IMR-90 (cell line): ENCODE measurements around the gene HOXB6. TPM values are rescaled to one million over a fixed set of nuclear protein-coding genes. Genes with fewer than 3 reads are reported as not detected.

ENCODE experiments used
- ATAC-seq: fragments of 200-7000 bp; cut with Tn5 transposase; 2 replicates; pipeline ENCODE4 v1.9.1; 2020; ENCODE audit warnings: low read depth, mild to moderate bottlenecking, moderate library complexity
- BruUV-seq: library from RNA; stranded (reverse); fragments of 400-500 nt; replicated peaks from 2 replicates; lab custom pipeline; 2021; lab: Mats Ljungman, UMichigan
- CTCF ChIA-PET: fragments of 300-600 bp; formaldehyde crosslinking; extraction: SDS; loops from one replicate; lab custom pipeline; 2021; ENCODE audit warnings: antibody characterized with exemption; lab: Yijun Ruan, JAX
- POLR2A ChIA-PET: fragments of 300-600 bp; sonication (Branson Sonifier 250); formaldehyde crosslinking; loops from one replicate; lab custom pipeline; 2022; ENCODE audit warnings: antibody characterized with exemption; ENCODE audit not compliant: unreplicated experiment; lab: Charles Lee
- DNase-seq: peaks from one replicate; pipeline ENCODE4 v3.0.0; 2013
- H2AFZ ChIP-seq: replicated peaks from 2 replicates; pipeline ENCODE3; 2013; ENCODE audit warnings: low read length, mild to moderate bottlenecking; ENCODE audit not compliant: poor library complexity
- H2AK5ac ChIP-seq: 2 replicates; pipeline ENCODE4 v1.6.1; 2013; ENCODE audit warnings: low read depth, low read length, inconsistent platforms
- H2AK9ac ChIP-seq: replicated peaks from 2 replicates; pipeline ENCODE3; 2013; ENCODE audit warnings: mild to moderate bottlenecking, low read depth, low read length, moderate library complexity; ENCODE audit not compliant: poor library complexity
- H2BK120ac ChIP-seq: 2 replicates; pipeline ENCODE4 v1.6.1; 2013; ENCODE audit warnings: low read depth, low read length, inconsistent platforms
- H2BK15ac ChIP-seq: 3 replicates; pipeline ENCODE4 v1.6.1; 2013; ENCODE audit warnings: low read depth, low read length, inconsistent platforms
- H2BK20ac ChIP-seq: 2 replicates; pipeline ENCODE4 v1.6.1; 2013; ENCODE audit warnings: low read depth, mild to moderate bottlenecking, inconsistent platforms, low read length, moderate library complexity
- H2BK5ac ChIP-seq: 2 replicates; pipeline ENCODE4 v1.6.1; 2013; ENCODE audit warnings: mild to moderate bottlenecking, low read depth, low read length, inconsistent platforms; ENCODE audit not compliant: poor library complexity, severe bottlenecking
- H3K14ac ChIP-seq: replicated peaks from 2 replicates; pipeline ENCODE4 v1.6.1; 2013; ENCODE audit warnings: low read depth, low read length, inconsistent platforms
- H3K18ac ChIP-seq: 2 replicates; pipeline ENCODE4 v1.6.1; 2013; ENCODE audit warnings: low read depth, low read length, control low read depth
- H3K23ac ChIP-seq: 2 replicates; pipeline ENCODE4 v1.6.1; 2013; ENCODE audit warnings: low read depth, low read length, inconsistent platforms
- H3K27ac ChIP-seq: 2 replicates; pipeline ENCODE4 v1.5.1; 2013; ENCODE audit warnings: mild to moderate bottlenecking, control low read depth, low read length; ENCODE audit not compliant: insufficient read depth
- H3K27me3 ChIP-seq: 2 replicates; pipeline ENCODE4 v1.6.1; 2013; ENCODE audit warnings: low read length; ENCODE audit not compliant: control insufficient read depth, insufficient read depth
- H3K36me3 ChIP-seq: 2 replicates; pipeline ENCODE4 v1.6.1; 2013; ENCODE audit warnings: low read length, mixed read lengths; ENCODE audit not compliant: control insufficient read depth, insufficient read depth
- H3K4ac ChIP-seq: 2 replicates; pipeline ENCODE4 v1.6.1; 2013; ENCODE audit warnings: low read depth, low read length, inconsistent platforms
- H3K4me1 ChIP-seq: 2 replicates; pipeline ENCODE4 v1.6.1; 2013; ENCODE audit warnings: low read length, mixed read lengths; ENCODE audit not compliant: control insufficient read depth, insufficient read depth
- H3K4me2 ChIP-seq: 2 replicates; pipeline ENCODE4 v1.6.1; 2013; ENCODE audit warnings: low read depth, mild to moderate bottlenecking, control low read depth, low read length, moderate library complexity
- H3K4me3 ChIP-seq: 2 replicates; pipeline ENCODE4 v1.5.1; 2013; ENCODE audit warnings: low read depth, mild to moderate bottlenecking, control low read depth, low read length, moderate library complexity; ENCODE audit not compliant: insufficient read depth
- H3K56ac ChIP-seq: 2 replicates; pipeline ENCODE4 v1.6.1; 2013; ENCODE audit warnings: low read length, inconsistent platforms; ENCODE audit not compliant: insufficient read depth; ENCODE audit errors: extremely low read depth
- H3K79me1 ChIP-seq, 2 experiments: 2 replicates each; pipeline ENCODE4 v1.6.1; 2013; ENCODE audit warnings: low read length in 2 of 2, inconsistent platforms in 1 of 2, low read depth in 1 of 2
- H3K9ac ChIP-seq: 2 replicates; pipeline ENCODE4 v1.6.1; 2013; ENCODE audit warnings: low read depth, low read length, control low read depth
- H3K9me1 ChIP-seq: 2 replicates; pipeline ENCODE4 v1.6.1; 2013; ENCODE audit warnings: low read length, inconsistent platforms; ENCODE audit not compliant: insufficient read depth
- H3K9me3 ChIP-seq: 2 replicates; pipeline ENCODE4 v1.6.1; 2013; ENCODE audit warnings: low read length; ENCODE audit not compliant: control insufficient read depth, insufficient read depth
- H4K20me1 ChIP-seq: 2 replicates; pipeline ENCODE4 v1.6.1; 2013; ENCODE audit warnings: low read length, inconsistent platforms; ENCODE audit not compliant: insufficient read depth
- H4K5ac ChIP-seq: 2 replicates; pipeline ENCODE4 v1.6.1; 2013; ENCODE audit warnings: mild to moderate bottlenecking, low read depth, low read length, control low read depth
- H4K8ac ChIP-seq, 2 experiments: 2 replicates each; pipeline ENCODE4 v1.6.1; 2013; ENCODE audit warnings: low read depth in 2 of 2, low read length in 2 of 2, control low read depth in 1 of 2, inconsistent platforms in 1 of 2
- H4K91ac ChIP-seq: 2 replicates; pipeline ENCODE4 v1.6.1; 2013; ENCODE audit warnings: low read depth, low read length, inconsistent platforms; ENCODE audit not compliant: insufficient read depth
- CHD1 ChIP-seq: IDR thresholded peaks from 2 replicates; pipeline ENCODE4 v1.6.1; 2012; ENCODE audit warnings: low read depth, low read length, improper control_type of control experiment
- MAFK ChIP-seq: IDR thresholded peaks from 2 replicates; pipeline ENCODE4 v1.6.1; 2012; ENCODE audit warnings: low read depth, low read length, improper control_type of control experiment
- MXI1 ChIP-seq: IDR thresholded peaks from 2 replicates; pipeline ENCODE4 v1.6.1; 2012; ENCODE audit warnings: low read depth, mild to moderate bottlenecking, low read length, moderate library complexity, borderline replicate concordance
- POLR2A ChIP-seq: IDR thresholded peaks from 2 replicates; pipeline ENCODE4 v1.6.1; 2012; ENCODE audit warnings: mild to moderate bottlenecking, low read depth, low read length
- WGBS, 2 experiments: methylation state at CpG; one replicate each; pipeline versions ENCODE4 v1.1.5 to v1.1.7; 2013; ENCODE audit warnings: missing lambda C conversion rate in 2 of 2; ENCODE audit not compliant: insufficient read length in 1 of 2; ENCODE audit errors: extremely low coverage in 2 of 2; 5-methylcytosine and 5-hydroxymethylcytosine counted together
- dilution Hi-C: fragments of 300-500 bp; cut with HindIII; formaldehyde crosslinking; loops from one replicate; pipeline ENCODE4 v1.14.3; 2018; ENCODE audit warnings: low sequenced_read_pairs; ENCODE audit not compliant: unreplicated experiment
- in situ Hi-C: fragments of 300-500 bp; cut with MboI; formaldehyde crosslinking; loops from 3 replicates; pipeline ENCODE4 v1.14.3; 2019; ENCODE audit warnings: low sequenced_read_pairs, inconsistent platforms, mixed read lengths
- intact Hi-C: fragments of 100-400 bp; cut with micrococcal nuclease; formaldehyde crosslinking; loops from 2 replicates; pipeline ENCODE4 v1.10.0; 2022
- polyA plus RNA-seq, 3 experiments: library from polyadenylated mRNA; depleted of rRNA; stranded (reverse); fragments of >200 nt; gene quantifications; 2 replicates each; pipeline ENCODE4 v1.2.3, GENCODE V29; 2012; ENCODE audit warnings: low replicate concordance in 1 of 3
- total RNA-seq: library from RNA; depleted of rRNA; stranded (reverse); fragments of >200 nt; gene quantifications from 2 replicates; pipeline ENCODE4 v1.2.3, GENCODE V29; 2012
- TF ChIP-seq, protein P1 (sequence below): fragments of 150-350 bp; IDR thresholded peaks from 2 replicates; pipeline ENCODE4 v1.6.1; 2017; ENCODE audit warnings: mild to moderate bottlenecking, antibody characterized with exemption, low read length, low read depth

The HOXB6 gene
- total and polyA plus RNA-seq, 2 of the 4 experiments (the other 2 are of a cell fraction) = 11.1 to 42.2 TPM

DNA sequence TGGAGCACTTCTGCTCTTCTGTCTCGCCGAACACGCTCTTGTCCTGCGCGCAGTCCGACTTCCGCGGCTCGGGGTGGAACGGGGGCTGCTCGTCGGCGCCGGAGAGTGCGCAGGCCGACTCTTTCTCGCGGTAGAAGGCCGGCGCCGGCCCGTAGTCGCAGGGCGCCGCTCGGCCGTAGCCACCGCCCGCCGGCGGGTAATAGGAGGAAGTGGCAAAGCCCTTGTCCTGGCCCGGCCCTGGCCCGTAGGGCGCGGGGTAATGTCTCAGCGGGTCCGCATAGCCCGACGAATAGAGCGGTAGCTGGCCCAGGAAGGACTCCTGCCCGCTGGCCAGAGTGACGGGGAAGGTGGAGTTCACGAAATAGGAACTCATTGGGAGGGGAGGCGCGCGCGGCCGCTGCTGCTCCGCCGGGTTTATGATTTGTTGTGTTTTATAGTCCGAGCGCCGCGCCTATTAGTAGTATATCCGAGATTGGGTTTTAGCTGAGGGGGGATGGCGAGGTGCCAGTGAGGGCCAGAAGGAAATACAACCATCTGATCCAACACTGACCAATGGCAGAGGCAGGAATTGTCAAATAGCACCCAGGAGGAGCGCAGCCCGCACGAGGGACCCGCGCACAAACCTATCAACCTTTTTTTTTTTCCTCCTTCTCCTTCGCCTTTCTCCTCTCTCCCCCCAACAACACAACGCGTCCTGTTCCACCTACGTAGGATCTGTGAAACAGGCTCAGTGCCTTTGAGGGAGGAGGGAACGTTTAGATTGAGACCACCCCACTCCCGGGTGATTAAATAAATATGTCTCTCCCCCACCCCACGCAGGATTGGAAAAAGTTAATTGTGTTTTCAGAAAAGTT, 6.8 kb downstream of the HOXB6 start:
- ATAC-seq = peak; percentile 15
- H3K36me3 ChIP-seq = peaks cover 9% of the 10 kb centered on the region; the same call in 1 of the 2 replicates
- POLR2A ChIA-PET = interaction anchor here (0.5 kb wide), 1 partner anchor 9 kb away, joined by 3 read pairs; no protein-coding TSS in a partner anchor

More for the DNA sequence above, 6.8 kb downstream of the HOXB6 start:
- Histone ChIP-seq H4K20me1 (peaks cover 15% of the 10 kb centered on the region), H3K27ac (peak overlapping the region; percentile 99), H2BK20ac (peak overlapping the region; percentile 40; the same call in 1 of the 2 replicates), H2BK15ac (peak overlapping the region; percentile 18; the same call in 1 of the 3 replicates), H3K18ac (peak overlapping the region; percentile 65), H3K4ac (peak overlapping the region; percentile 98), H3K56ac (peak overlapping the region; percentile 53; the same call in 1 of the 2 replicates), H3K9ac (peak overlapping the region; percentile 99), H4K5ac (peak overlapping the region; percentile 61), H3K9me1 (0 out of 2 replicates have a peak, but pooled peaks cover 3% of the 10 kb centered on the region), H2BK120ac (peak overlapping the region; percentile 67), H2AK5ac (peak overlapping the region; percentile 38), H3K79me1 (peaks cover 24 to 39% of the 10 kb centered on the region in 2 experiments; a peak in 3 of 4 replicates), H3K23ac (peak overlapping the region; percentile 98), H3K14ac (peak overlapping the region; percentile 97), H2BK5ac (peak overlapping the region; percentile 95), H4K91ac (peak overlapping the region; percentile 92), H3K4me3 (peak overlapping the region; percentile 78), H2AK9ac (peak overlapping the region; percentile 96), H3K4me1 (peaks cover 12% of the 10 kb centered on the region), H4K8ac (peak overlapping the region; percentile 55 to 88), H2AFZ (peak overlapping the region; percentile 71), H3K4me2 (peak overlapping the region; percentile 95), H3K27me3 (no peaks in the 10 kb centered on the region), H3K9me3 (no peaks in the 10 kb centered on the region)
- TF ChIP-seq MAFK = no peak
- TF ChIP-seq MXI1 = peak; percentile 13; the same call in 1 of the 2 replicates
- TF ChIP-seq, protein P1, sequence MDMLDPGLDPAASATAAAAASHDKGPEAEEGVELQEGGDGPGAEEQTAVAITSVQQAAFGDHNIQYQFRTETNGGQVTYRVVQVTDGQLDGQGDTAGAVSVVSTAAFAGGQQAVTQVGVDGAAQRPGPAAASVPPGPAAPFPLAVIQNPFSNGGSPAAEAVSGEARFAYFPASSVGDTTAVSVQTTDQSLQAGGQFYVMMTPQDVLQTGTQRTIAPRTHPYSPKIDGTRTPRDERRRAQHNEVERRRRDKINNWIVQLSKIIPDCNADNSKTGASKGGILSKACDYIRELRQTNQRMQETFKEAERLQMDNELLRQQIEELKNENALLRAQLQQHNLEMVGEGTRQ = peak; percentile 56; the same call in 1 of the 2 replicates
- TF ChIP-seq CHD1 = peak; percentile 64; the same call in 1 of the 2 replicates
- peak; percentile 65 for TF ChIP-seq POLR2A
- DNase-seq = peak; percentile 88
- CTCF ChIA-PET = no interaction called here
- intact Hi-C loops = loop anchor here (1.0 kb wide), 1 partner anchor 12 kb away; no protein-coding TSS in a partner anchor
- in situ Hi-C loops = loop anchor here (5.0 to 10.0 kb wide), 2 partner anchors 261 to 573 kb away; no protein-coding TSS in a partner anchor
- 0% methylated on average over 15 of the region's 68 CpGs; no CpG with 5 or more reads in 1 of the 2 experiments for WGBS, 2 experiments
- dilution Hi-C loops = no loop called here
- no TSS peak for BruUV-seq
